ENCODE results near the gene ILDR2. TPM values are rescaled to one million over a fixed set of nuclear protein-coding genes. Genes with fewer than 3 reads are reported as not detected.

The ILDR2 gene
- total RNA-seq, 1 donor from 2014 or later, result 2.6 TPM

DNA sequence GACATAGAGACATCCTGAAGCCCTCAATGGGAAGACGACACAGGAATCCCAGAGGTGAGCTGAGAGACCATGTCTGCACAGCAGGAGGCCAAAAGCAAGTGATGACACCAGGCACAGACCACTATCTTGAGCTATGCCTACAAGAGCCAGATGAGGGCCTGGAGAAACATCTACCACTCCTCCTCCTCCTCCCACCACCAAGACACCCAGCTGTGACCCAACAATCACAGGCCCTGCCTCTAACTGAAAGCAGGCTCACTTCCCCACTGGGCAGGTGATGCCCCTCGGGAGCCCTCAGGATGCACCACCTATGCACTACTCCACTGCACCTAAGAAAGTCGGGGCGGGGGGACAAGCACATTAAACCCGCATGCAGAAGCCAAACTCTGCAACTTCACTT is 115.7 kb downstream of the ILDR2 start:
- Histone ChIP-seq H3K27ac (ENCODE audit: low read depth, low read length) (no peak overlapping the region), H3K4me3 (ENCODE audit: low read length in 3 of 3) (no peak overlapping the region), H3K4me1 (ENCODE audit: control insufficient read depth in 3 of 3, insufficient read depth in 3 of 3, low read length in 3 of 3) (no peaks in the 10 kb centered on the region), H3K9me3 (ENCODE audit: control insufficient read depth in 3 of 3, low read length in 3 of 3) (no peaks in the 10 kb centered on the region), H3K36me3 (ENCODE audit: control insufficient read depth in 3 of 3, insufficient read depth in 3 of 3, low read length in 3 of 3) (peaks cover 10 to 65% (median 50%) of the 10 kb centered on the region in 3 donors), H3K27me3 (ENCODE audit: control insufficient read depth in 3 of 3, insufficient read depth in 3 of 3, low read length in 3 of 3) (no peaks in the 10 kb centered on the region), H3K9ac (ENCODE audit: low read depth in 1 of 3, low read length in 3 of 3) (no peak overlapping the region)

- Histone ChIP-seq H3K4me3 (ENCODE audit: low read length in 3 of 3) (no peak overlapping the region), H3K4me1 (ENCODE audit: control insufficient read depth in 3 of 3, insufficient read depth in 3 of 3, low read length in 3 of 3) (no peaks in the 10 kb centered on the region), H3K27me3 (ENCODE audit: control insufficient read depth in 3 of 3, insufficient read depth in 3 of 3, low read length in 3 of 3) (no peaks in the 10 kb centered on the region), H3K36me3 (ENCODE audit: control insufficient read depth in 3 of 3, insufficient read depth in 3 of 3, low read length in 3 of 3) (peaks cover 8 to 65% (median 55%) of the 10 kb centered on the region in 3 donors), H3K27ac (ENCODE audit: low read depth, low read length) (no peak overlapping the region), H3K9ac (ENCODE audit: low read depth in 1 of 3, low read length in 3 of 3) (no peak overlapping the region), H3K9me3 (ENCODE audit: control insufficient read depth in 3 of 3, low read length in 3 of 3) (no peaks in the 10 kb centered on the region)
Observed at GRCh38 chr1:166858726-166859419, 116.5 kb downstream of the ILDR2 start.

Small RNAs within 50 kb of the gene (small RNA-seq; reads per million reads assigned to genes)
- 0.19 reads per million for gene RNA5SP65

Other genes starting within 250 kb of the ILDR2 start
- gene POGK, start 136.1 kb downstream of the ILDR2 start, total RNA-seq, result 12.5 TPM
- gene TADA1, start 99.3 kb downstream of the ILDR2 start, total RNA-seq, result 18.8 TPM
- gene MAEL, start 13.7 kb upstream of the ILDR2 start, total RNA-seq, result 0.52 TPM
- gene GPA33, start 114.8 kb upstream of the ILDR2 start, total RNA-seq, result under 0.01 TPM
- 99.7 TPM for gene STYXL2, start 118.5 kb upstream of the ILDR2 start, total RNA-seq
- 11.5 TPM for gene POU2F1, start 245.3 kb upstream of the ILDR2 start, total RNA-seq

Measured in skeletal muscle tissue (tissue), 5 donors.